Measurements from ENCODE around the gene ARL5B.
"Not testable (repeated sequence)": the region's sequence is repeated elsewhere in the genome, so short reads cannot be mapped to it uniquely, and the experiment has no call there.

The ARL5B gene

DNA sequence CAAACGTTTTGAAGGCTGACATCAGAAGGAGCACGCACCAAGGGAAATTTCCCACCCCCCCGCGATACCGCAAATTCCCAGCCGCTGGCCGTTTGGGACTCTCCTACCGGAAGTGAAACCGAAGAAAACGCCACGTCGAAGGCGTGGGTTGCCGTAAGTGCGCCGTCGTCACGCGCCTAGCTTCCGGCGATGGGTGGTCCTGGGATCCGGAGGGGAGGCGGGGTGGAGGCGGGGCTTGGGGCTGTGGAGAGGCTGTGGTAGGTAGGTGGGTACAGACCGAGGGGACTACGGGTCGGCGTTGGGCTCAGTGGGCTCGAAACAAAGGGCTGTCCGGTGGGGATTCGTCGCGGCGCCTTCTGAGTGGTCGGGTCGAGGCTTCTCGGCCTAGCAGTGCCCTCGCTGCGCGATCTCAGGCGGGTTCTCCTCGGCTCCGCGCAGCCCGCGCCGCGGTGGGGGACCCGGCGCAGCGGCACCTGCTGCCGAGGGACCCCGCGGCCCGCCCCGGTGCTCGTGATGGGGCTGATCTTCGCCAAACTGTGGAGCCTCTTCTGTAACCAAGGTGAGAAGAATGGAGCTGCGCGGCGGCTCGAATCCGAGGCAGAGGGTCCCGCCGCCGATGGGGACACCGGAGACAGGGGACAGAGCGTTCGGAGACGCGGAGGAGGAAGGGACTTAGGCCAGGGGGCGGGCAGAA is at the start of gene ARL5B:
ARL5B (plus strand) TSS at position 307 of the 694 bp plus-strand sequence; CDS start at position 514, 207 bp downstream.
- peak; percentile 79 for DNase-seq

DNA sequence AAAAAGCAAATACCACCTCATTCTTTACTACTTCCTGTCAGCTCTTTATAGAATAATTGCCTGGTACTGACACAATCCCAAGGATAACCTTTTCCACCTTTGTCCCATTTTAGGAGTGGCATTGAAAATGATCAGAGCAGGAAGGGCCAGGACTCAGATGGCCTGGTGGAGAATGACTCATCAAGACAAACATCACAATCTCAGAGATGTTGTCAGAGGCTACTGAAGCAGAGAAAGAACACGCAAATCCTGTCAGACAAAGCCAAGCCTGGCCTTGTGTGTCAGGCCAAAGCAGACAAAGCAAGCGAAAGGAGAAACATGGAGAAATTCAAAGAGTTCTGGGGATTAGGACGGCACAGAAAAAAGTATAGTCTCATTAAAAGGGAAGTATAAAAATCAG is 48.7 kb upstream of the ARL5B start:
- no peak for DNase-seq

GRCh38 chr10:18611168-18611567 is 48.1 kb upstream of the ARL5B start:
- no peak for DNase-seq

DNA sequence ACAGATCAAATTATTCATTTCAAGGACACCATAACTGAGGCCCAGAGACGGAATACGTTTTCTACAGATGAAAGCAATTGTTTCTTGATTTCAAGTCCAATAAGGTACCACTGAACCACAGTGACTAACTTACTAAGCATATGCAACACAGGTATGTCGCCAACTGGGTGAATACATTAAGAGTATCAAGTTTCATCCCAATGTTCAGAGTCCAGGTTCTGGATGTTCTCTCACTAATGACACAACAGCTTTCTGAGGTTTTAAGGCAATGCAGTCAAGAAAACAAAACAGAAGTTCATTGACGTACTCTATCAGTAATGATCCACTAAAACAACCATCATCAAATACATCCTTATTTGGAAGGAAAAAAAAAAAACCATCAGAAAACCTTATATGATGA is 43.6 kb upstream of the ARL5B start:
- DNase-seq, result no peak

- no peak for DNase-seq
Measured at GRCh38 chr10:18616337-18616736, 42.9 kb upstream of the ARL5B start.

- DNase-seq, result no peak
Measured at GRCh38 chr10:18619016-18619415, 40.2 kb upstream of the ARL5B start.

- no peak for DNase-seq
Measured at GRCh38 chr10:18620856-18621255, 38.4 kb upstream of the ARL5B start.

- not testable (repeated sequence) for DNase-seq
Measured at GRCh38 chr10:18623671-18624070, 35.6 kb upstream of the ARL5B start.

DNA sequence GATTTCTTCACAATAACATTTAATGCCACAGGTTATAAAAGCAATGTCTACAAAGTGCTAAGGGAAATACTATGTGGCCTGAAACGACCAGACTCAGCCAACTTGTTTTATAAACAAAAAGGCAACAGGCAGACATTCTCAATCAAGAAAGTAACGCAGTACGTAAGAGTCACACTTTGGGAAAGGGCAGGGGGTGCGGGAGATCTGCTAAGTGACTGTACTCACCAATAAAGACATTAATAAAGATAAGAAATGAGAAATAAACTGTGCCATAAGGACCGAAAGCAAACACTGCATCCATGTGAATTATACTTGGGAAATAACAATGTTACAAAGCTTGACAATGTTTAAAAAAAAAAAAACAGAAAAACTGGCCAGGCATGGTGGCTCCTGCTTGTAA is 33.3 kb upstream of the ARL5B start:
- no peak for DNase-seq

DNA sequence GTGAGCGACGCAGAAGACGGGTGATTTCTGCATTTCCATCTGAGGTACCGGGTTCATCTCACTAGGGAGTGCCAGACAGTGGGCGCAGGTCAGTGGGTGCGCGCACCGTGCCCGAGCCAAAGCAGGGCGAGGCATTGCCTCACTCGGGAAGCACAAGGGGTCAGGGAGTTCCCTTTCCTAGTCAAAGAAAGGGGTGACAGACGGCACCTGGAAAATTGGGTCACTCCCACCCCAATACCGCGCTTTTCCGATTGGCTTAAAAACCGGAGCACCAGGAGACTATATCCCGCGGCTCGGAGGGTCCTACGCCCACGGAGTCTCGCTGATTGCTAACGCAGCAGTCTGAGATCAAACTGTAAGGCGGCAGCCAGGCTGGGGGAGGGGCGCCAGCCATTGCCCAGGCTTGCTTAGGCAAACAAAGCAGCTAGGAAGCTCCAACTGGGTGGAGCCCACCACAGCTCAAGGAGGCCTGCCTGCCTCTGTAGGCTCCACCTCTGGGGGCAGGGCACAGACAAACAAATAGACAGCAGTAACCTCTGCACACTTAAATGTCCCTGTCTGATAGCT is 31.7 kb upstream of the ARL5B start:
- DNase-seq, result not testable (repeated sequence)

DNA sequence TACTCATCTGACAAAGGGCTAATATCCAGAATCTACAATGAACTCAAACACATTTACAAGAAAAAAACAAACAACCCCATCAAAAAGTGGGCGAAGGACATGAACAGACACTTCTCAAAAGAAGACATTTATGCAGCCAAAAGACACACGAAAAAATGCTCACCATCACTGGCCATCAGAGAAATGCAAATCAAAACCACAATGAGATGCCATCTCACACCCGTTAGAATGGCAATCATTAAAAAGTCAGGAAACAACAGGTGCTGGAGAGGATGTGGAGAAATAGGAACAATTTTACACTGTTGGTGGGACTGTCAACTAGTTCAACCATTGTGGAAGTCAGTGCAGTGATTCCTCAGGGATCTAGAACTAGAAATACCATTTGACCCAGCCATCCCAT is 26.7 kb upstream of the ARL5B start:
- not testable (repeated sequence) for DNase-seq

GRCh38 chr10:18635995-18636394 is 23.2 kb upstream of the ARL5B start:
- DNase-seq, result no peak

DNA sequence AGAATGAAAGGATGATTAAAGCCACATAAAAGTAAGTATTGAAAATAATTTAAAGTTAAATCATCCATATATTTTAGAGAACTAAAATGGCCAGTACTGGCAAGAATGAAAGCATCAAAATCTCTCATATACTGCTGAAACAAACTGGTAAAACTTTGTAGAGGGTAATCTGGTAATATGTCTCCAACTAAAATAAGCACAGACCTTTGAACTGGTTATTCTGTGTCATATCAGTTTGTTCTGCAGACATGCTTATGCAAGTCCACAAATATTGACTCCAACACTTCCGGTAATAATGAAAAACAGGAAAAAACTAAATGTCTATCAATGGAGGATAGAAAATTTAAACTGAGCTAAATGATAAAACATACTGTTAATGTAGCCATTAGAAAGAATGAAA is 21.8 kb upstream of the ARL5B start:
- DNase-seq, result not testable (repeated sequence)

DNA sequence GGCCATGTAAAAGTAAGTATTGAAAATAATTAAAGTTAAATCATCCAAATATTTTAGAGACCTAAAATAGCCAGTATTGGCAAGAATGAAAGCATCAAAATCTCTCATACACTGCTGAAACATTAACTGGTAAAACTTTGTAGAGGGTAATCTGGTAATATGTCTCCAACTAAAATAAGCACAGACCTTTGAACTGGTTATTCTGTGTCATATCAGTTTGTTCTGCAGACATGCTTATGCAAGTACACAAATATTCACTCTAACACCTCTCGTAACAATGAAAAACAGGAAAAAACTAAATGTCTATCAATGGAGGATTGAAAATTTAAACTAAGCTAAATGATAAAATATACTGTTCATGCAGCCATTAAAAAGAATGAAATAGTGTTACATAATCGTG is 19.5 kb upstream of the ARL5B start:
- not testable (repeated sequence) for DNase-seq

DNA sequence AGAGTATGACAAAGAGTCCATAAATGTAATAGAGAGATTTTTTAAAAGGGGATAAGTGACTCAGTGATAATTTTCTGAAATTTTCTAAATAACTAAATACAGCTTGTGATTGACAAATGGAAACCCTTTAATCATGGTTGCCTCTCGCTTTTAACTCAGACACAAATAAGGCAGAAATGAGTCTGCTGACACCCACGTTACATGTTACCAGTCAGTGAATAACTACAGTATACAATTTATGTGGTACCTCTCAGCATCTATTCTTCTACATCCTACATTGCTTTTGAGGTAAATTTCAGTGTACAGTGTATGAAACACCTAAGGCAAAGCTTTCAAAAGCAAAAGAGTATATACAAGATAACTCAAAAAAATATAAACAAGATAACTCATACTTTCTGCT is 12.1 kb upstream of the ARL5B start:
- DNase-seq, result no peak

GRCh38 chr10:18647945-18648344 is 11.3 kb upstream of the ARL5B start:
- no peak for DNase-seq

DNA sequence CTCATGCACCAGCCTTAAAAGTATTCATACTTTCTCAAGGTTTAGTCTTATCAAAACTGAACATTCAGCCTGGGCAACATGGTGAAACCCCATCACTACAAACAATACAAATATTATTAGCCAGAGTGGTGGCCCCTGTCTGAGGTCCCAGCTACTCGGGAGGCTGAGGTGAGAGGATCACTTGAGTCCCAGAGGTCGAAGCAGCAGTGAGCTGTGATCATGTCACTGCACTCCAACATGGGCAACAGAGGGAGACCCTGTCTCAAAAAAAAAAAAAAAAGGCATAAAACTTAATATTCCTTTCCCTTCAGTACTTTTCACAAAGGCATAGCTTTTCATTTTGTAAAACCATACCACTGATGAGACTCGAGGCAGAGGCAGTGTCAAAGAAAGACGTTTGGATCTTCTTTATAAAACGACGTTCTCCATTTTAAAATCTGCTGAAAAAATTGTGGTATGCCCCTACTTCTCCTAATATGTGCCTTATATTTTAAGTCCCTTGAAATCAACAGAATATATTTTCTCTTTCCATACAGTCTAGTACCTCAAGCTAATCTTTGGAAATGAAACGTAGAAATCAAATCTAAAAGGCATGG is 9.8 kb upstream of the ARL5B start:
- no peak for DNase-seq

DNA sequence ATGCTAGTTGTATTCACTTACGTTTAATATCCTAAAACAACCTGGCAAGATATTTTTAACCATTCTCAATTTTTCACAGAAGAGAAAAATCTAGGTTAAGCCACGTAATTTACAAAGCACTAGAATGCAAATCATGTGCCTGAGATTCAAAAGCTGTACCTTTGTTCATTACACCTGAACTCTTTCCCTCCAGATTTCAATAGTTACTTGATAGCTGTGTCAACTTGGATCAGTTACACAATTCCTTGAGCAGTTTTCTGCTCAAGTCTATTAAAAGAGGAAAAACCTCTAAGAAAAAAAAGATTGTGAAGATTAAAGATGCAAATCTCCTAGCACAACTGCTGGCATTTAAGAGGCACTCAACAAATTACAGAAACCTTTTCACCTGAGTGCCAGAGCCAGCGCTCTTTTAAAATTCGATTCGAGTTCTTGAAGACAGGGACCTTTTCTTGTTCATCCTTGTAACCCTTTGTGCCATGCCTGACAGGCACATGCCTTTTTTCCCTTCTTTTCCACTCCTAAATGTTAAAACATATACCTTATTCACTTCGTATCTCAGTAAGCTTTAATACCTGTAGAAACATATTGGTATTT is 8.7 kb upstream of the ARL5B start:
- peak; percentile 8 for DNase-seq

GRCh38 chr10:18651324-18652007 is 7.8 kb upstream of the ARL5B start, which contains the start of gene NSUN6:
TSS of gene NSUN6 (minus strand) at chr10:18651587. CDS start at chr10:18651203, 384 bp downstream.
- DNase-seq, result peak; percentile 66

DNA sequence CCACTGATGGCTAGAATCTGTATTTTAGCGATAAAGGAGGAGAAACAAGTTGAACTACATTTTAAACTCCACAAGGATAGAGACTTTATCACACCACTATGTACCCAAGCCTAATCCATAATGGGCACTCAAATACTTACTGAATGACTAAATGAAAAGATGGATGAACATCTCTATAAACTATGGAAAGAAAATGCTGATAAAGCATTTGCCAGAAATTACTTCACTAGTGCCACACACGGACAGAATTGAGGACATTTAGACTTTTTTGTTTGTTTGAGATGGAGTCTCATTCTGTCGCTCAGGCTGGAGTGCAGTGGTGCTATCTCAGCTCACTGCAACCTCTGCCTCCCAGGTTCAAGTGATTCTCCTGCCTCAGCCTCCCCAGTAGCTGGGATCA is 6.1 kb upstream of the ARL5B start:
- no peak for DNase-seq

DNA sequence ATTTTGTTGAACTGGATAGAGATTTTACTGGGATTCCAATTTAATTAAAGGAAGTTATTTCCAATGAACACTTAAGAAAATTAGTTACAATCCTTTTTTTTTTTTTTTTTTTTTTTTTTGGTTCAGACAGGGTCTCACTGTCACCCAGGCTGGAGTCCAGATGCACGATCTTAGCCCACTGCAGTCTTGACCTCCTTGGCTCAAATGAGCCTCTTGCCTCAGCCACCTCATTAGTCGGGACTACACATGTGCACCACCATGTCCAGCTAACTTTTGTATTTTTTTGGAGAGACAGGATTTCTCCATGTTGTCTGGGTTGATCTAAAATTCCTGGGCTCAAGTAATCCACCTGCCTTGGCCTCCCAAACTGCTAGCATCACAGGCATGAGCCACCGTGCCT is 2.5 kb upstream of the ARL5B start:
- DNase-seq, result no peak

- no peak for DNase-seq
Measured at GRCh38 chr10:18658271-18659124, 733 bp upstream of the ARL5B start.

Data from KG1 (cell line).